Measurements from ENCODE around the gene MSH5. TPM values are rescaled to one million over a fixed set of nuclear protein-coding genes. Genes with fewer than 3 reads are reported as not detected.

The MSH5 gene
- total RNA-seq, 1 experiment from 2014 or later, result 90.4 TPM

DNA sequence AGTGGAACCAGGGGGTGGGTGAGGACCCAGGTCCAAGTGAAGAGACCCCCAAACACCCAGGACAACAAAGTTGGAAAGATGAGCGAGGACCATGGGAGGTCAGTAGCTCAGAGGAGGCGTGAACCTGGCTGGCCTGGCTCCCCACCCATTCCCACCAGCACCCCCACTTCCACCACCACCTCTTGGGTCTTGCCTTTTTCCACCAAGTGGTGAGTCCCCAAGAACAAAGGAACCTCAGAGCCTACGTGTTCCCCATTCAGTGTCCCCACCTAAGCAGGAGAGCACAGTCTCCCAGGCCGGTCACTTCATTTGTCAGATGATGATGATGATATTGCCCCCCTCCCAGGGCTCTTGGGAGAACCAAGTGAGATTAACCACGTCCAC lies 37.9 kb downstream of the MSH5 start:
- no TSS peak for BruUV-seq (replicated peaks)
- peaks cover 38 to 52% of the 10 kb centered on the region in 2 experiments for H3K4me1 ChIP-seq (ENCODE audit: control insufficient read depth in 1 of 2, insufficient read depth in 2 of 2, low read length in 2 of 2)

More for the DNA sequence above, 37.9 kb downstream of the MSH5 start:
- Histone ChIP-seq H3K9me2 (ENCODE audit: insufficient read depth) (no peaks in the 10 kb centered on the region), H3K27ac (ENCODE audit: low read depth, low read length) (peak overlapping the region; percentile 79), H4K20me1 (ENCODE audit: insufficient read depth) (no peaks in the 10 kb centered on the region), H3K79me2 (ENCODE audit: insufficient read depth, low read length) (no peaks in the 10 kb centered on the region), H3K9me3 (ENCODE audit: control insufficient read depth in 1 of 2, insufficient read depth in 1 of 2, low read depth in 1 of 2, low read length in 2 of 2) (no peaks in the 10 kb centered on the region), H3K36me3 (ENCODE audit: control insufficient read depth in 1 of 2, insufficient read depth in 2 of 2, low read length in 2 of 2) (peaks cover 9 to 33% of the 10 kb centered on the region in 2 experiments), H2AFZ (ENCODE audit: low read depth, low read length, poor library complexity, severe bottlenecking) (no peak overlapping the region), H3K9ac (ENCODE audit: low read length) (peak overlapping the region; percentile 64; the same call in 1 of the 2 replicates), H3K4me2 (ENCODE audit: low read length) (peak overlapping the region; percentile 79), H3K27me3 (ENCODE audit: insufficient read depth, low read length) (no peaks in the 10 kb centered on the region), H3K4me3 (replicated peaks in 1 of 2; ENCODE audit: low read depth in 1 of 2, low read length in 2 of 2) (no peak overlapping the region)
- POLR2A ChIA-PET, result interaction anchor here (1.0 to 2.0 kb wide), 5 partner anchors 9 to 50 kb away, joined by 3 to 16 read pairs (median 4); partner anchors contain the start of genes HSPA1B, LSM2 and VARS1
- no peak for DNase-seq (ENCODE audit: low read depth, low spot score)
- TF ChIP-seq, protein P1, sequence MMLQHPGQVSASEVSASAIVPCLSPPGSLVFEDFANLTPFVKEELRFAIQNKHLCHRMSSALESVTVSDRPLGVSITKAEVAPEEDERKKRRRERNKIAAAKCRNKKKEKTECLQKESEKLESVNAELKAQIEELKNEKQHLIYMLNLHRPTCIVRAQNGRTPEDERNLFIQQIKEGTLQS (IDR thresholded peaks at IDR 0.05), result no peak
- TF ChIP-seq EZH2 (IDR thresholded peaks at IDR 0.05) (no peak), POLR2AphosphoS5 (IDR thresholded peaks at IDR 0.05; ENCODE audit: low read depth, low read length) (no peak), CEBPB (IDR thresholded peaks at IDR 0.05; ENCODE audit: low read depth) (no peak), POLR2A (IDR thresholded peaks at IDR 0.05; ENCODE audit: borderline replicate concordance, extremely low read depth, insufficient read depth, insufficient read length) (no peak), ELF1 (IDR thresholded peaks at IDR 0.05; ENCODE audit: borderline replicate concordance, low read depth) (no peak), CBX3 (IDR thresholded peaks at IDR 0.05; ENCODE audit: low read depth) (no peak), SP1 (IDR thresholded peaks at IDR 0.05; ENCODE audit: low read depth) (no peak), RAD21 (IDR thresholded peaks at IDR 0.05; ENCODE audit: low read depth) (no peak), FOSL1 (IDR thresholded peaks at IDR 0.05; ENCODE audit: low read depth) (no peak), JUND (IDR thresholded peaks at IDR 0.05) (no peak)
- TF ChIP-seq, protein P2, sequence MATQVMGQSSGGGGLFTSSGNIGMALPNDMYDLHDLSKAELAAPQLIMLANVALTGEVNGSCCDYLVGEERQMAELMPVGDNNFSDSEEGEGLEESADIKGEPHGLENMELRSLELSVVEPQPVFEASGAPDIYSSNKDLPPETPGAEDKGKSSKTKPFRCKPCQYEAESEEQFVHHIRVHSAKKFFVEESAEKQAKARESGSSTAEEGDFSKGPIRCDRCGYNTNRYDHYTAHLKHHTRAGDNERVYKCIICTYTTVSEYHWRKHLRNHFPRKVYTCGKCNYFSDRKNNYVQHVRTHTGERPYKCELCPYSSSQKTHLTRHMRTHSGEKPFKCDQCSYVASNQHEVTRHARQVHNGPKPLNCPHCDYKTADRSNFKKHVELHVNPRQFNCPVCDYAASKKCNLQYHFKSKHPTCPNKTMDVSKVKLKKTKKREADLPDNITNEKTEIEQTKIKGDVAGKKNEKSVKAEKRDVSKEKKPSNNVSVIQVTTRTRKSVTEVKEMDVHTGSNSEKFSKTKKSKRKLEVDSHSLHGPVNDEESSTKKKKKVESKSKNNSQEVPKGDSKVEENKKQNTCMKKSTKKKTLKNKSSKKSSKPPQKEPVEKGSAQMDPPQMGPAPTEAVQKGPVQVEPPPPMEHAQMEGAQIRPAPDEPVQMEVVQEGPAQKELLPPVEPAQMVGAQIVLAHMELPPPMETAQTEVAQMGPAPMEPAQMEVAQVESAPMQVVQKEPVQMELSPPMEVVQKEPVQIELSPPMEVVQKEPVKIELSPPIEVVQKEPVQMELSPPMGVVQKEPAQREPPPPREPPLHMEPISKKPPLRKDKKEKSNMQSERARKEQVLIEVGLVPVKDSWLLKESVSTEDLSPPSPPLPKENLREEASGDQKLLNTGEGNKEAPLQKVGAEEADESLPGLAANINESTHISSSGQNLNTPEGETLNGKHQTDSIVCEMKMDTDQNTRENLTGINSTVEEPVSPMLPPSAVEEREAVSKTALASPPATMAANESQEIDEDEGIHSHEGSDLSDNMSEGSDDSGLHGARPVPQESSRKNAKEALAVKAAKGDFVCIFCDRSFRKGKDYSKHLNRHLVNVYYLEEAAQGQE (IDR thresholded peaks at IDR 0.05; ENCODE audit: low read depth), result no peak
- intact Hi-C loops (cut with micrococcal nuclease), result loop anchor here (1.0 kb wide), 1 partner anchor 86 kb away; no protein-coding TSS in a partner anchor
- no peak for ATAC-seq
- RAD21 ChIA-PET (ENCODE audit: low non-redundant PET in 1 of 2, low total read pairs in 2 of 2, uncharacterized antibody in 2 of 2, unreplicated experiment in 2 of 2), result no interaction called here
- CTCF ChIA-PET, result interaction anchor here (0.6 to 1.3 kb wide), 2 partner anchors 18 to 310 kb away, joined by 3 to 6 read pairs; partner anchors contain the start of gene VARS1

All from HCT116 (cell line).